WTC11 (cell line): ENCODE data around the gene FGD2. TPM values are rescaled to one million over a fixed set of nuclear protein-coding genes. Genes with fewer than 3 reads are reported as not detected.

ENCODE experiments used
- ATAC-seq: fragments of 200-7000 bp; cut with Tn5 transposase; 2 replicates; pipeline ENCODE4 v1.10.0; 2021; ENCODE audit warnings: mild to moderate bottlenecking, moderate library complexity
- CTCF ChIA-PET: fragments of 300-600 bp; sonication (Branson Sonifier 250); formaldehyde crosslinking; loops from one replicate; lab custom pipeline; 2021; ENCODE audit warnings: antibody characterized with exemption; lab: Charles Lee
- POLR2A ChIA-PET: fragments of 350-600 bp; sonication (Branson Sonifier 250); formaldehyde crosslinking; loops from one replicate; lab custom pipeline; 2021; ENCODE audit warnings: antibody characterized with exemption; lab: Charles Lee
- DNase-seq: peaks from one replicate; pipeline ENCODE4 v3.0.0; 2021; ENCODE audit warnings: low spot score
- H3K27ac Mint-ChIP-seq: 2 replicates; pipeline ENCODE4 v1.8.0; 2021; ENCODE audit warnings: mixed read lengths
- H3K27me3 Mint-ChIP-seq: 2 replicates; pipeline ENCODE4 v1.8.0; 2021; ENCODE audit warnings: low read depth, mild to moderate bottlenecking, moderate library complexity, mixed read lengths
- H3K36me3 Mint-ChIP-seq: 2 replicates; pipeline ENCODE4 v1.8.0; 2021; ENCODE audit warnings: mixed read lengths
- H3K4me1 Mint-ChIP-seq: 2 replicates; pipeline ENCODE4 v1.8.0; 2022; ENCODE audit warnings: mixed read lengths
- H3K4me3 Mint-ChIP-seq: 2 replicates; pipeline ENCODE4 v1.8.0; 2021; ENCODE audit warnings: mild to moderate bottlenecking, moderate library complexity, mixed read lengths
- H3K9me3 Mint-ChIP-seq: 2 replicates; pipeline ENCODE4 v1.8.0; 2021; ENCODE audit warnings: mixed read lengths
- ATF1 ChIP-seq: sonication (generic); formaldehyde crosslinking; IDR thresholded peaks from 2 replicates; pipeline ENCODE4 v1.8.1; 2023; ENCODE audit warnings: mild to moderate bottlenecking, moderate library complexity, missing genetic modification reagents
- ETV6 ChIP-seq: sonication (generic); formaldehyde crosslinking; IDR thresholded peaks from 2 replicates; pipeline ENCODE4 v1.8.1; 2022; ENCODE audit warnings: mild to moderate bottlenecking, missing genetic modification reagents
- FOXJ3 ChIP-seq: sonication (generic); formaldehyde crosslinking; IDR thresholded peaks from 2 replicates; pipeline ENCODE4 v1.9.0; 2021; ENCODE audit warnings: missing genetic modification reagents, mild to moderate bottlenecking, borderline replicate concordance
- GABPB1 ChIP-seq: sonication (generic); formaldehyde crosslinking; IDR thresholded peaks from 2 replicates; pipeline ENCODE4 v1.8.1; 2023; ENCODE audit warnings: mild to moderate bottlenecking, missing genetic modification reagents
- HMGA2 ChIP-seq: fragments of 250-450 bp; sonication (Bioruptor Pico); IDR thresholded peaks from 2 replicates; pipeline ENCODE4 v1.4.0; 2021; ENCODE audit warnings: mild to moderate bottlenecking, moderate library complexity
- JUN ChIP-seq: sonication (generic); formaldehyde crosslinking; IDR thresholded peaks from 2 replicates; pipeline ENCODE4 v1.8.0; 2023; ENCODE audit warnings: mild to moderate bottlenecking, missing genetic modification reagents
- MYBL2 ChIP-seq: sonication (generic); formaldehyde crosslinking; IDR thresholded peaks from 2 replicates; pipeline ENCODE4 v1.8.1; 2023; ENCODE audit warnings: mild to moderate bottlenecking, moderate library complexity, missing genetic modification reagents
- NFYB ChIP-seq: sonication (generic); formaldehyde crosslinking; conservative IDR thresholded peaks from 2 replicates; pipeline ENCODE4 v1.8.0; 2022; ENCODE audit warnings: low read depth, missing genetic modification reagents
- NR1H2 ChIP-seq: sonication (generic); formaldehyde crosslinking; IDR thresholded peaks from 2 replicates; pipeline ENCODE4 v1.9.0; 2021; ENCODE audit warnings: mild to moderate bottlenecking, moderate library complexity, missing genetic modification reagents
- SMAD3 ChIP-seq: sonication (generic); formaldehyde crosslinking; IDR thresholded peaks from 2 replicates; pipeline ENCODE4 v1.8.0; 2022; ENCODE audit warnings: missing genetic modification reagents, mild to moderate bottlenecking, borderline replicate concordance
- SMAD4 ChIP-seq: sonication (generic); formaldehyde crosslinking; IDR thresholded peaks from 2 replicates; pipeline ENCODE4 v1.8.0; 2022; ENCODE audit warnings: mild to moderate bottlenecking, missing genetic modification reagents
- TEAD4 ChIP-seq: sonication (generic); formaldehyde crosslinking; IDR thresholded peaks from 2 replicates; pipeline ENCODE4 v1.8.0; 2022; ENCODE audit warnings: mild to moderate bottlenecking, missing genetic modification reagents
- TP53 ChIP-seq: sonication (generic); formaldehyde crosslinking; IDR thresholded peaks from 2 replicates; pipeline ENCODE4 v1.8.1; 2023; ENCODE audit warnings: mild to moderate bottlenecking, missing genetic modification reagents
- ZNF121 ChIP-seq: sonication (generic); formaldehyde crosslinking; IDR thresholded peaks from 2 replicates; pipeline ENCODE4 v1.8.0; 2023; ENCODE audit warnings: missing genetic modification reagents
- ZNF138 ChIP-seq: sonication (generic); formaldehyde crosslinking; conservative IDR thresholded peaks from 2 replicates; pipeline ENCODE4 v1.8.1; 2022; ENCODE audit warnings: mild to moderate bottlenecking, moderate library complexity, missing genetic modification reagents
- ZNF232 ChIP-seq: sonication (generic); formaldehyde crosslinking; IDR thresholded peaks from 2 replicates; pipeline ENCODE4 v1.8.0; 2022; ENCODE audit warnings: mild to moderate bottlenecking, missing genetic modification reagents
- ZNF263 ChIP-seq: sonication (generic); formaldehyde crosslinking; IDR thresholded peaks from 2 replicates; pipeline ENCODE4 v1.8.1; 2022; ENCODE audit warnings: low read depth, mild to moderate bottlenecking, moderate library complexity, missing genetic modification reagents
- total RNA-seq: library from RNA; stranded (reverse); gene quantifications from 3 replicates; pipeline ENCODE4 v1.2.3, GENCODE V29; 2021
- TF ChIP-seq, protein P1 (sequence below): sonication (generic); formaldehyde crosslinking; IDR thresholded peaks from 2 replicates; pipeline ENCODE4 v1.8.1; 2022; ENCODE audit warnings: low read depth, missing genetic modification reagents, borderline replicate concordance
- TF ChIP-seq, protein P2 (sequence below): fragments of 250-450 bp; sonication (Bioruptor Pico); IDR thresholded peaks from 2 replicates; pipeline ENCODE4 v2.1.2; 2022; ENCODE audit warnings: mild to moderate bottlenecking, moderate library complexity
- TF ChIP-seq, protein P3 (sequence below): sonication (generic); formaldehyde crosslinking; IDR thresholded peaks from 2 replicates; pipeline ENCODE4 v1.8.0; 2022; ENCODE audit warnings: mild to moderate bottlenecking, missing genetic modification reagents
- TF ChIP-seq, protein P4 (sequence below): sonication (generic); formaldehyde crosslinking; IDR thresholded peaks from 2 replicates; pipeline ENCODE4 v1.8.1; 2023; ENCODE audit warnings: mild to moderate bottlenecking, missing genetic modification reagents, moderate library complexity
- TF ChIP-seq, protein P5 (sequence below): fragments of 250-450 bp; sonication (Bioruptor Pico); IDR thresholded peaks from 2 replicates; pipeline ENCODE4 v1.9.0; 2021; ENCODE audit warnings: mild to moderate bottlenecking

Gene FGD2
- total RNA-seq, 1 experiment from 2014 or later = 0.31 TPM

DNA sequence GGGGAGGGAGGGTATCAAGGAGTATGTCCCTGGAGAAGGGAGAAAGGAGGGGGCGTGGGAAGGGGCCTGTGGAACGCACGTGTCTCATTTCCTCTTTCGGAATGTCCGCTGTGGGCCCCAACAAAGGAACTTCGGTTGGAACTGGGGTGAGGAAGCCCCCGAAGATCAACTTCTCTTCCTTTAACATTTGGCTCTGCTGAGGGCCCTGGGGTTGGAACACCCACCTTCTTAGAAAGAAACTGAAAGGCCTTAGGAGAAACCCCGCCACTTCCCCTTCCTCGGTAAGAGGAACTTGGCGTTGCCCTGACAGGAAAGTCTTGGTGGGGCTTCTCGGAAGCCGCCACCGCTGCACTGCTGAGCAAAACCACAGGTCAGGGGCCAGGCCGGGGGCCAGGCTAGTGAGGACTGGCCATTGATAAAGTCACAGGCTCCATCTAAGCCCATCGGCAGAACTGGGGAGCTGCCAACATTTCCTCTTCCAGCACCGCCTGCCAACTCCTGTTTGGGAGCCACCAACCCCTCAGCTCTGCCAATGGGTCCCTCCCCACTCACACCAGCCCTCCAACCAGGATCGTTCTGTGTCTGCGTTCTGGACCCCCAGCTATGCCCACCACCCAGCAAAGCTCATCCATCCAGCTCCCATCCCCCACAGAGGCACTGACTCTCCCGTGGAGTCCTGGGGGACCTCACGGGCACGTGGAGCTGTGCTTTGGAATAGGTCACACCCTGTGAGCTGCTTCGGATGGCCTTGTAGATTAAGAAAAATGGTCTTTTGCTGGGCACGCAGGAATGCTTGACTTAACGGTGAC lies 44.8 kb downstream of the FGD2 start:
- Mint-ChIP-seq H3K27me3 (no peaks in the 10 kb centered on the region), H3K36me3 (no peaks in the 10 kb centered on the region), H3K4me1 (peaks cover 25% of the 10 kb centered on the region), H3K4me3 (no peak overlapping the region), H3K27ac (no peak overlapping the region), H3K9me3 (no peaks in the 10 kb centered on the region)
- ChIA-PET POLR2A (interaction anchor here (1.3 to 2.6 kb wide), 3 partner anchors 52 to 87 kb away, joined by 5 to 9 read pairs (median 8); no protein-coding TSS in a partner anchor), CTCF (interaction anchor here (0.8 to 5.5 kb wide), 18 partner anchors 10 to 172 kb away, joined by 3 to 70 read pairs (median 8); partner anchors contain the start of gene PIM1)
- DNase-seq (no peak), ATAC-seq (no peak)
- TF ChIP-seq, protein P1, sequence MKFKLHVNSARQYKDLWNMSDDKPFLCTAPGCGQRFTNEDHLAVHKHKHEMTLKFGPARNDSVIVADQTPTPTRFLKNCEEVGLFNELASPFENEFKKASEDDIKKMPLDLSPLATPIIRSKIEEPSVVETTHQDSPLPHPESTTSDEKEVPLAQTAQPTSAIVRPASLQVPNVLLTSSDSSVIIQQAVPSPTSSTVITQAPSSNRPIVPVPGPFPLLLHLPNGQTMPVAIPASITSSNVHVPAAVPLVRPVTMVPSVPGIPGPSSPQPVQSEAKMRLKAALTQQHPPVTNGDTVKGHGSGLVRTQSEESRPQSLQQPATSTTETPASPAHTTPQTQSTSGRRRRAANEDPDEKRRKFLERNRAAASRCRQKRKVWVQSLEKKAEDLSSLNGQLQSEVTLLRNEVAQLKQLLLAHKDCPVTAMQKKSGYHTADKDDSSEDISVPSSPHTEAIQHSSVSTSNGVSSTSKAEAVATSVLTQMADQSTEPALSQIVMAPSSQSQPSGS (CRISPR knock-in tag) = no peak
- TF ChIP-seq GABPB1 = 0 out of 2 replicates have a peak, but pooled peaks have one; percentile 15

DNA sequence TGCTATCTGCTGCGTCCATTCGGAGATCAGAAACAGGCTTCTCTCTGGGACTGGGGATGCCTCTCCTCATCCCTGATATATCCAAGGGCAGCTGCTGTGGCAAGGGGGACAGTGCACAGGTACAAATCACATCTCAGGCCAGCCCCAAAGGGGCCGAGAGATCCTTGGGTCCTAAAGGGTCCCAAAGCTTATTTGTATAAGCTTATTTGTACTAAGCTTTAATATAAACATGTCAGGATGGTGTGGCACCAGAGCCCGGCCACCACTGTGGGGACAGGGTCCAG lies 45.3 kb downstream of the FGD2 start:
- no peak for ATAC-seq
- no peak for DNase-seq
- peaks cover 31% of the 10 kb centered on the region for H3K4me1 Mint-ChIP-seq
- no peak for TF ChIP-seq JUN (CRISPR knock-in tag)
- no peaks in the 10 kb centered on the region for H3K36me3 Mint-ChIP-seq
- ChIA-PET CTCF (interaction anchor here (0.8 to 5.5 kb wide), 21 partner anchors 10 to 171 kb away, joined by 3 to 70 read pairs (median 8); partner anchors contain the start of gene PIM1), POLR2A (interaction anchor here (1.3 to 2.6 kb wide), 4 partner anchors 51 to 86 kb away, joined by 3 to 9 read pairs (median 6); no protein-coding TSS in a partner anchor)
- H3K9me3 Mint-ChIP-seq = no peaks in the 10 kb centered on the region
- no peaks in the 10 kb centered on the region for H3K27me3 Mint-ChIP-seq
- no peak overlapping the region for H3K27ac Mint-ChIP-seq
- H3K4me3 Mint-ChIP-seq = no peak overlapping the region

DNA sequence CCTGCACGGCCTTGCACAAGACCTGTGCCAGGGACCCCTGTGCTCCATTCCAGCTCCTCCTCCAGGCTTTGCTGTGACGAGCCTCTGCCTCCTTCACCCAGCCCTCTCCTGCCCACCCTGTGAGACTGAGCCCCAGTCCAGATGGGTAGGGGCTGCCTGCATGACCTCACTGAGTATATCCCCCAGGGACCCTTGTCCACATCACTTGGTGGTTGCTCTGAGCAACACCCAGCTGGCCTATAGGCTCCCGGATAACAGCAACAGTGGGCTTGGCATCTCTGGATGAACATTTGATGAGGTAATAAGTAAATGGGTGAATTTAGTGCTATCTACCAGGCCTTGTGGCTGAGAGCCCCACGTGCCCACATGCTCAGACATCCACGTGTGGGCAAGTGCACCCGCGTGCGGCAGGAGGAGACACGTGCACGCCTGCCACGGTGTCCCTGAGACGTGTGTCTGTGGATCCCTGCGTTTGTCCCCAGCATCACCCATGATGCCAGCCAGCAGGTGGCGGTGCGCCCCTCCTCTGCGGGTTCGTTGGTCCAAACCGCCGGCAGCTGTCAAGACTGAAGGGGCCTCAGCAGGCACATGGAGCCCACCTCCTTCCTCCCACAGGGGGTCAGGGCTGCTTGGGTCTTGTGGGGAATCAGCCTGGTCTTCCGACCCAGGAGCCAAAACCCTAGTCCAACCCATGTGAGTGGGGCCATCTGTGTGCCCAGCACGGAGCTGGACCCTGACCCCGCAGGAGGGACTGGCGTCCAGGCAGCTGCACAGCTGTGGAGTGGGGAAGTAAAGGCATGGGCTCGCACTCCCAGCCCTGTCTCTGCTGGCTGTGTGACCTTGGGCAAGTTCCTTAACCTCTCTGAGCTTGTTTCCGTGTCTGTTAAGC lies 45.9 kb downstream of the FGD2 start:
- ChIA-PET CTCF (interaction anchor here (0.6 to 5.5 kb wide), 38 partner anchors 11 to 174 kb away, joined by 3 to 70 read pairs (median 5); partner anchors contain the start of gene PIM1), POLR2A (interaction anchor here (0.5 to 2.6 kb wide), 8 partner anchors 50 to 159 kb away, joined by 3 to 9 read pairs (median 5); partner anchors contain the start of gene PIM1)
- Mint-ChIP-seq H3K36me3 (no peaks in the 10 kb centered on the region), H3K27ac (peak overlapping the region; percentile 82), H3K9me3 (no peaks in the 10 kb centered on the region), H3K4me1 (peaks cover 37% of the 10 kb centered on the region), H3K27me3 (no peaks in the 10 kb centered on the region), H3K4me3 (peak overlapping the region; percentile 25)
- DNase-seq = peak; percentile 94
- ATAC-seq = peak; percentile 38
- TF ChIP-seq FOXJ3 (CRISPR knock-in tag) (no peak), HMGA2 (CRISPR knock-in tag) (no peak), NFYB (CRISPR knock-in tag) (no peak), SMAD3 (CRISPR knock-in tag) (no peak), SMAD4 (CRISPR knock-in tag) (no peak), TP53 (CRISPR knock-in tag) (no peak), ZNF232 (CRISPR knock-in tag) (no peak), ATF1 (CRISPR knock-in tag) (no peak), NR1H2 (CRISPR knock-in tag) (no peak), MYBL2 (no peak), ETV6 (CRISPR knock-in tag) (peak; percentile 84), ZNF263 (no peak), ZNF121 (CRISPR knock-in tag) (peak; percentile 38), JUN (CRISPR knock-in tag) (no peak), TEAD4 (CRISPR knock-in tag) (no peak), ZNF138 (CRISPR knock-in tag) (no peak)
- TF ChIP-seq, protein P2, sequence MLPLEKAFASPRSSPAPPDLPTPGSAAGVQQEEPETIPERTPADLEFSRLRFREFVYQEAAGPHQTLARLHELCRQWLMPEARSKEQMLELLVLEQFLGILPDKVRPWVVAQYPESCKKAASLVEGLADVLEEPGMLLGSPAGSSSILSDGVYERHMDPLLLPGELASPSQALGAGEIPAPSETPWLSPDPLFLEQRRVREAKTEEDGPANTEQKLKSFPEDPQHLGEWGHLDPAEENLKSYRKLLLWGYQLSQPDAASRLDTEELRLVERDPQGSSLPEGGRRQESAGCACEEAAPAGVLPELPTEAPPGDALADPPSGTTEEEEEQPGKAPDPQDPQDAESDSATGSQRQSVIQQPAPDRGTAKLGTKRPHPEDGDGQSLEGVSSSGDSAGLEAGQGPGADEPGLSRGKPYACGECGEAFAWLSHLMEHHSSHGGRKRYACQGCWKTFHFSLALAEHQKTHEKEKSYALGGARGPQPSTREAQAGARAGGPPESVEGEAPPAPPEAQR = no peak
- TF ChIP-seq, protein P3, sequence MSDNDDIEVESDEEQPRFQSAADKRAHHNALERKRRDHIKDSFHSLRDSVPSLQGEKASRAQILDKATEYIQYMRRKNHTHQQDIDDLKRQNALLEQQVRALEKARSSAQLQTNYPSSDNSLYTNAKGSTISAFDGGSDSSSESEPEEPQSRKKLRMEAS = peak; percentile 81
- TF ChIP-seq, protein P4, sequence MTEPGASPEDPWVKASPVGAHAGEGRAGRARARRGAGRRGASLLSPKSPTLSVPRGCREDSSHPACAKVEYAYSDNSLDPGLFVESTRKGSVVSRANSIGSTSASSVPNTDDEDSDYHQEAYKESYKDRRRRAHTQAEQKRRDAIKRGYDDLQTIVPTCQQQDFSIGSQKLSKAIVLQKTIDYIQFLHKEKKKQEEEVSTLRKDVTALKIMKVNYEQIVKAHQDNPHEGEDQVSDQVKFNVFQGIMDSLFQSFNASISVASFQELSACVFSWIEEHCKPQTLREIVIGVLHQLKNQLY (CRISPR knock-in tag) = peak; percentile 47; the same call in 1 of the 2 replicates
- TF ChIP-seq, protein P5, sequence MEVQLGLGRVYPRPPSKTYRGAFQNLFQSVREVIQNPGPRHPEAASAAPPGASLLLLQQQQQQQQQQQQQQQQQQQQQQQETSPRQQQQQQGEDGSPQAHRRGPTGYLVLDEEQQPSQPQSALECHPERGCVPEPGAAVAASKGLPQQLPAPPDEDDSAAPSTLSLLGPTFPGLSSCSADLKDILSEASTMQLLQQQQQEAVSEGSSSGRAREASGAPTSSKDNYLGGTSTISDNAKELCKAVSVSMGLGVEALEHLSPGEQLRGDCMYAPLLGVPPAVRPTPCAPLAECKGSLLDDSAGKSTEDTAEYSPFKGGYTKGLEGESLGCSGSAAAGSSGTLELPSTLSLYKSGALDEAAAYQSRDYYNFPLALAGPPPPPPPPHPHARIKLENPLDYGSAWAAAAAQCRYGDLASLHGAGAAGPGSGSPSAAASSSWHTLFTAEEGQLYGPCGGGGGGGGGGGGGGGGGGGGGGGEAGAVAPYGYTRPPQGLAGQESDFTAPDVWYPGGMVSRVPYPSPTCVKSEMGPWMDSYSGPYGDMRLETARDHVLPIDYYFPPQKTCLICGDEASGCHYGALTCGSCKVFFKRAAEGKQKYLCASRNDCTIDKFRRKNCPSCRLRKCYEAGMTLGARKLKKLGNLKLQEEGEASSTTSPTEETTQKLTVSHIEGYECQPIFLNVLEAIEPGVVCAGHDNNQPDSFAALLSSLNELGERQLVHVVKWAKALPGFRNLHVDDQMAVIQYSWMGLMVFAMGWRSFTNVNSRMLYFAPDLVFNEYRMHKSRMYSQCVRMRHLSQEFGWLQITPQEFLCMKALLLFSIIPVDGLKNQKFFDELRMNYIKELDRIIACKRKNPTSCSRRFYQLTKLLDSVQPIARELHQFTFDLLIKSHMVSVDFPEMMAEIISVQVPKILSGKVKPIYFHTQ (CRISPR knock-in tag) = no peak
